Testis (tissue), 3 donors: Measurements from ENCODE around the gene LGSN. TPM values are rescaled to one million over a fixed set of nuclear protein-coding genes. Genes with fewer than 3 reads are reported as not detected.
"Not testable (repeated sequence)": the region's sequence is repeated elsewhere in the genome, so short reads cannot be mapped to it uniquely, and the experiment has no call there.

Source experiments
- DNase-seq: peaks from one replicate; pipeline ENCODE4 v3.0.0-alpha.2; 2019
- H3K27ac ChIP-seq, 2 donors: fragments of 200-600 bp; sonication (generic); one replicate each; pipeline ENCODE4 v1.5.1; 2019
- H3K27me3 ChIP-seq: fragments of 200-600 bp; sonication (generic); one replicate; pipeline ENCODE4 v1.5.1; 2019
- H3K36me3 ChIP-seq: fragments of 200-600 bp; sonication (generic); one replicate; pipeline ENCODE4 v1.5.1; 2017; ENCODE audit warnings: low read depth; ENCODE audit errors: missing control alignments
- H3K4me1 ChIP-seq: fragments of 200-600 bp; sonication (generic); one replicate; pipeline ENCODE4 v1.5.1; 2019
- H3K4me3 ChIP-seq, 2 donors: fragments of 200-600 bp; sonication (generic); one replicate each; pipeline ENCODE4 v1.5.1; 2017 to 2019
- H3K9me3 ChIP-seq: fragments of 200-600 bp; sonication (generic); one replicate; pipeline ENCODE4 v1.5.1; 2017
- WGBS, 2 donors: methylation state at CpG; one replicate each; pipeline ENCODE4 v1.1.5; 2018; 5-methylcytosine and 5-hydroxymethylcytosine counted together
- intact Hi-C: fragments of 100-400 bp; cut with DNase I; formaldehyde crosslinking; loops from one replicate; pipeline ENCODE4 v1.15.1; 2023; ENCODE audit warnings: low total_unique reads
- polyA plus RNA-seq: library from polyadenylated mRNA; stranded (reverse); fragments of 350-450 nt; fragmentation: Illumina TruSeq; extraction: RNeasy Lipid Tissue Mini Kit (QIAGEN cat#74804); gene quantifications from one replicate; pipeline ENCODE4 v1.2.3, GENCODE V29; 2014; ENCODE audit warnings: low read depth, low replicate concordance; ENCODE audit not compliant: insufficient read depth
- small RNA-seq, 2 donors: library from RNA; depleted of rRNA; stranded (forward); fragments of <200 nt; gene quantifications; one replicate each; pipeline ENCODE3, GENCODE V24; 2016
- total RNA-seq, 2 donors: library from RNA; depleted of rRNA; stranded (reverse); fragments of >200 nt; gene quantifications; one replicate each; pipeline ENCODE4 v1.2.3, GENCODE V29; 2016

The LGSN gene
- total and polyA plus RNA-seq, 3 donors from 2014 or later = 0.62 to 1.8 (median 0.69) TPM

GRCh38 chr6:63227928-63228894 lies 91.6 kb downstream of the LGSN start:
- H3K4me3 ChIP-seq, H3K4me1 ChIP-seq, H3K36me3 ChIP-seq, H3K9me3 ChIP-seq, intact Hi-C loops, DNase-seq, H3K27ac ChIP-seq, H3K27me3 ChIP-seq: not testable (repeated sequence)
- WGBS, 2 donors = 71 to 76% methylated on average over 11 to 32 of the region's 32 CpGs

GRCh38 chr6:63225987-63226386 lies 93.8 kb downstream of the LGSN start:
- H3K27me3 ChIP-seq, H3K4me3 ChIP-seq, H3K4me1 ChIP-seq, intact Hi-C loops, H3K36me3 ChIP-seq, H3K9me3 ChIP-seq, H3K27ac ChIP-seq, DNase-seq: not testable (repeated sequence)
- 56 to 63% methylated on average over 4 of the region's 4 CpGs for whole genome bisulfite sequencing, 2 donors

Small RNA genes within 50 kb of the gene (small RNA-seq; reads per million reads assigned to genes)
- 0 to 0.09 reads per million in 2 donors for gene SPTLC1P3

Other genes with a start within 250 kb of the LGSN start
- under 1 TPM; 0.25 to 0.47 TPM for gene FKBP1C, start 108.5 kb downstream of the LGSN start, total RNA-seq
- not detected for gene FKBP1C, start 108.5 kb downstream of the LGSN start, polyA plus RNA-seq